Tibial nerve (tissue), 4 donors: Measurements from ENCODE around the gene LINC01488.

ENCODE experiments used
- CTCF ChIP-seq, 5 experiments: fragments of 200-600 bp in 3 of 5; fragments of 450-650 bp in 2 of 5; sonication (generic) in 3 of 5; IDR thresholded peaks; one replicate each; pipeline ENCODE4 v1.5.1; 2016 to 2019; ENCODE audit warnings: antibody characterized with exemption in 5 of 5, mild to moderate bottlenecking in 3 of 5, moderate library complexity in 2 of 5
- EP300 ChIP-seq, 2 donors: sonication (generic); formaldehyde crosslinking; IDR thresholded peaks; one replicate each; pipeline ENCODE4 v1.6.1; 2017; ENCODE audit warnings: antibody characterized with exemption in 2 of 2, mild to moderate bottlenecking in 1 of 2
- POLR2A ChIP-seq, 2 donors: fragments of 450-650 bp; IDR thresholded peaks; one replicate each; pipeline ENCODE4 v1.6.1; 2017; ENCODE audit warnings: antibody characterized with exemption in 2 of 2, mild to moderate bottlenecking in 2 of 2, moderate library complexity in 2 of 2

- no peak for TF ChIP-seq CTCF (IDR thresholded peaks at IDR 0.05)
- TF ChIP-seq EP300 (IDR thresholded peaks at IDR 0.05): no peak
- no peak for TF ChIP-seq POLR2A (IDR thresholded peaks at IDR 0.05)
Measured at GRCh38 chr11:69468911-69469885, 12.3 kb upstream of the LINC01488 start.
